ENCODE data around the gene TRMU. TPM values are rescaled to one million over a fixed set of nuclear protein-coding genes. Genes with fewer than 3 reads are reported as not detected.
A peak's percentile ranks its signal among the peaks of the same experiment; 100 is the strongest.

Gene TRMU, protein sequence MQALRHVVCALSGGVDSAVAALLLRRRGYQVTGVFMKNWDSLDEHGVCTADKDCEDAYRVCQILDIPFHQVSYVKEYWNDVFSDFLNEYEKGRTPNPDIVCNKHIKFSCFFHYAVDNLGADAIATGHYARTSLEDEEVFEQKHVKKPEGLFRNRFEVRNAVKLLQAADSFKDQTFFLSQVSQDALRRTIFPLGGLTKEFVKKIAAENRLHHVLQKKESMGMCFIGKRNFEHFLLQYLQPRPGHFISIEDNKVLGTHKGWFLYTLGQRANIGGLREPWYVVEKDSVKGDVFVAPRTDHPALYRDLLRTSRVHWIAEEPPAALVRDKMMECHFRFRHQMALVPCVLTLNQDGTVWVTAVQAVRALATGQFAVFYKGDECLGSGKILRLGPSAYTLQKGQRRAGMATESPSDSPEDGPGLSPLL
- total RNA-seq (2014; rRNA removed; shearing (Covaris generic)): 56.3 and 64.7 TPM in 2 replicates

DNA sequence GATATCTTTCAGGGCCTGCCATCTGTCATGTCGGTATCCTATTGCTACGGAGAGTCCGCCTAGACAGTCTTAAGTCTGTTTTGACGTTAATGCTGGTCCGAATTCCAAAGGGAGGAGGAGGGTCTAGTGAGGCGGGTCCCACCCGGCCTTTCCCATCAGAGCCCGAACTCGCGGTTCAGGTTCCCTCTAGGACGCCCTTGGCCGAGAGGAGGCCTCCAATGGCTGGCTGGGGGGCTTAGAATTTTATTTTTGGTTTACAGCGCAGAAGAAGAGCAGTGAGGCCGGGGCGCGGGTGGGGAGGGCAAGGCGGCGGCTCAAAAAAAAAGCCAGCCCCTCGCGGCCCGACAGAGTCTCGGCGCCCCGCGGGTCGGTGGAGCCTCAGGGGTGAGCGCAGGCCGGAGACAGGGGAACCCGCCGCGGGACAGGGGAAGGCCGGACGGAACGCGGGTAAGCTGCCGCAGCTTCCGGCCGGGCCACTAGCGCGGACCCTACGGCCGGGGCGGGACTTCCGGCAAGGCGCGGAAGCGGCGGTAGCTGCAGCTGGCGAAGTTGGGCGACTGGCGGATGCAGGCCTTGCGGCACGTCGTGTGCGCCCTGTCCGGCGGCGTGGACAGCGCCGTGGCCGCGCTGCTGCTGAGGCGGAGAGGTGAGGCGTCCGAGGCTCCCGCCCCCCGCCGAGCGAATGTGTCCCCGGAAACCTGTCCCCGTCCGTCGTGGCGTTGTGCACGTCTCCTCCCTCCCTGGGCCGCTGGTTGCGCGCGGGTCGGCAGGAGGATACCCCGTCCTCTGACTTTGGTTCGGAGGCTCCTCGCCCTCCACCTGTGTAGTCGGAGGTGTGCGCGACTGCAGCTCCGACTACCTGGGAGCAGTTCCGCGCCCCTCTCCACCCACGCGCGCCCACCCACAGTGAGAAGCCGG is at the start of gene TRMU:
Gene TRMU, plus strand, starts transcription at position 514 of the 918 bp plus-strand sequence. Its CDS starts 51 bp downstream, at position 565.
- DNase-seq (ENCODE audit: low spot score): peak; percentile 73

DNA sequence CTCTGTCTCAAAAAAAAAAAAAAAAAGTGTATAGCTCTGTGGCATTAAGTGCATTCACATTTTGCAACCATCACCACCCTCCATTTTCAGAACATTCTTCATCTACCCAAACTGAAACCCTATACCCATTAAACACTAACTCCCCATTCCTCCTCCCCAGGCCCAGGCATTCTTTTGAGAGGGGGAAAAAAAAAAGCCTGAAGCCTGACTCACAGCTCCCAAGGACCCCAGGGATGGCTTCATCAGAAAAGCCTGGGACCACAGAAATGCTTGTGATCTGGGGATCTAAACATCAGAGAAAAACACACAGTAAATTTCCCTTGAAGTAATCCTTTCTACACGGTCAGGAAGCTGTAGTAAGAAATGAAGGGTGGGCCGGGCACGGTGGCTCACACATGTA is 49.5 kb upstream of the TRMU start:
- DNase-seq (ENCODE audit: low spot score): no peak

DNA sequence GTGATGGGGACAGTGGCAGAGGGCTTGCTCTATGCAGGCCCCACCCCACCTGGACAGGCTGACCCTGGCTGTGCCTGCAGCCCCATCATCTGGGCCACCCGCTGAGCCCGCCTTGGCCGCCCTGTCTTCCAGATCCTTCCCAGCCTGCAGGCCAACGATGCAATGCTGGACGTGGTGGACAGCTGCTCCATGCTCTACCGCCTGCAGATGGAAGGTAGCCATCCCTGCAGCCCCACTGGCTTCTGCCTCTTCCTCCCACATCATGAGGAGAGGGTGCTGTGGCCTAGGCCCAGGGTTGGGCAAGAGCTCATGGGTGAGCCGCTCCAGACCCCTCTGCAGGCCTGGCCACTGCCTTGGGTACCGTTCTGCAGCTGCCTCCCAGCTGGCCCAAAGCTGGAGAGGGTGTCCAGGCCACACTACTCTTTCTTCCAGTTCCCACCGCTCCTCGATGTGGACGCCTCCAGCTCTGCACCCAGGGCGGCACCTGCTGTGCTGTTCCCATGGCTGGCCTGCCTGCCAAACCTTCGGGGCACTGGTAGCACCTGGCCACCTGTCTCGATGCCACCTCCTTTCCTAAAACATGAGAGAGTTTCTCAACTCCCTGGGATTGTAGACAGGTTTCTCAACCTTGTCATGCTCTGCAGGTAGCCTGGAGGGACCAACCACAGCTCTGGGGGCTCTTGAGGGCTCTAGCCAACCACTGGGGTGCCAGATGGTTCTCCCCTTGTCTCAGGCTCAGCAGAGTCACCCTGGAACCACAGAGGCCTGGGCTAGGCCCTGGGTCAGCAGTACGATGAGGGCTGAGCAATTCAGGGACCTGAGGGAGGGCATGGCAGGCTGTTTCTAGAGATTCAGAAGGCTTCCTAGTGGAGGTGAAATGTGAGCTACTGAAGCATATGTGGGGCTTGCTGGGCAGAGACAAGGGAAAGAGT is 48.3 kb upstream of the TRMU start:
- DNase-seq (ENCODE audit: low spot score): no peak

DNA sequence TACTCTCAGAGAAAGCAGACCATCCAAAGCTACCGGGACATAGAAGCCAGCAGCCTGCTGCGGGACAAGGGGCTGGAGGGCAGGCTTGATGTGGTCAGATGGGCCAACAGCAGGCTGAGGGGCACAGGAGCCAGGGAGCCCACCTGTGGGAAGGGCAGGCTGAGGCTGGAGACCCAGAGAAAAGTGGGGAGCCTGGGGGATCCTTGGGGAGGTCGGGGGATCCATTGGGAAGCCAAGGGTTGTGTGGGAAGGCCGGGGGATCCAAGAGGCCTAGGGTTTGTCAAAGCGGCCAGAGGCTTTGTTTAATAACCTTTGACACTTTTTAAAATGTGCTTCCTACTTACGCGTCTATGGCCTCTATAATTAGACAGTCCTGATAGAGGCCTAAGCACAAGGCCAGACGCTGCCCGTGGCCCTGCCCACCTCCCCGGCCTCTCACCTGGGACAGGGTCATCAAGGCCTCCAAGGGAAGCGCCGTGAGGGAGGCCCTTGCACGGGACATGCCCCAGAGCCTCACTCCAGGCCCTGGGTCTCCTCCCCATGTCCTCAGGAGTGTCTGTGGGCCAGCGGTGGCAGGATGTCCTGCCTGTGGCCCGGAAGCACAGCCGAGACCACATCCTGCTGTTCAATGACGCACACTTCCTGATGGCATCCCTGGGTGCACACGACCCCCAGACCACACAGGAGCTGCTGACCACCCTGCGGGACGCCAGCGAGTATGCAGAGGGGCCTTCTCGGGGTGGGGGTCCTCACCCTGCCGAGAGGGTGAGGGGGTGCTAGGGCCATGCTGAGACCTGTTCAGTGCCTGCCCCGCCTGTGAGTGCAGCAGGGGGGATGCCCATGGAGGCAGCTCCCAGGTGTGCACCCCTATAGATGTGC is 47.4 kb upstream of the TRMU start:
- DNase-seq (ENCODE audit: low spot score): no peak

DNA sequence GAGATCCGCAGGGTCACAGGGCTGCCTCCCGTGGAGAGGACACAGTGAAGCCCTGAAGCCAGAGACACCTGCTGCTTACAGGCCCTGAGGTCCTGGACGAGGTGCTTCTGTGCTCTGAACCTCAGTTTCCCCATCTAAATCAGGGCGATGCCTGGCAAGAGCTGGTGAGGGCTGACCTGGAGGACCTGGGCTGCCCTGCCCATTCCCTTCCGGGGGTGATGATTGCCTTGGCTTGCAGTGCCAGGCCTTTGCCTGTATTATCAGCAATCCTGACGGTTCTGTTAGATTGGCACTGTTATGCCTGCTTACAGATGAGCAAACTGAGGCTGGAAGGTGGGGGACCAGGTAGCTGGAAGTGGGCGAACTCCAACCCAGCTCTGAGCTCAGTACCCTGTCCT is 46.7 kb upstream of the TRMU start:
- DNase-seq (ENCODE audit: low spot score): no peak

DNA sequence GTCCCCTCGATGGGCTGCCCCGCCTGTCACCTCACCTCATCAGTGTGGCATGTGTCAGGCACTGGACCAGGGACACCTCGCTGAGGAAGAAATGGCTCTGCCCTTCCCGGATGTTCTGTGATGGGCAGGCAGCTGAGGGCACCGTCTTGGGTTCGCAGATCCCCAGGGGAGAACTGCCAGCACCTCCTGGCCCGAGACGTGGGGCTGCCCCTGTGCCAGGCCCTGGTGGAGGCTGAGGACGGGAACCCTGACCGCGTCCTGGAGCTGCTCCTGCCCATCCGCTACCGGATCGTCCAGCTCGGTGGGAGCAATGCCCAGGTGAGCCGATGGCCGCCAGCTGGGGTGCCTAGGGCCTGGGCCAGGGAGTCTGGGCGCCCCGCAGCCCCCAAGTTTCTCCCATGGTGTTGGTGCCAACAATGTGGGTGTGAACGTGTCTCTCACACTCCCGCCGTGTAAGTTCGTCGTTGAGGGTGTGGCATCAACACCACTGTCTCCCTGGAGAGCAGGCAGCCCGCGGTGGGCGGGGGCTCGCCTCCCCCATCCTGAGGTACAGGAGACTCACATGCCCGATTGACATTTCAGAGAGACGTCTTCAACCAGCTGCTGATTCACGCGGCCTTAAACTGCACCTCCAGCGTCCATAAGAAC is 46.1 kb upstream of the TRMU start:
- no peak for DNase-seq (ENCODE audit: low spot score)

DNA sequence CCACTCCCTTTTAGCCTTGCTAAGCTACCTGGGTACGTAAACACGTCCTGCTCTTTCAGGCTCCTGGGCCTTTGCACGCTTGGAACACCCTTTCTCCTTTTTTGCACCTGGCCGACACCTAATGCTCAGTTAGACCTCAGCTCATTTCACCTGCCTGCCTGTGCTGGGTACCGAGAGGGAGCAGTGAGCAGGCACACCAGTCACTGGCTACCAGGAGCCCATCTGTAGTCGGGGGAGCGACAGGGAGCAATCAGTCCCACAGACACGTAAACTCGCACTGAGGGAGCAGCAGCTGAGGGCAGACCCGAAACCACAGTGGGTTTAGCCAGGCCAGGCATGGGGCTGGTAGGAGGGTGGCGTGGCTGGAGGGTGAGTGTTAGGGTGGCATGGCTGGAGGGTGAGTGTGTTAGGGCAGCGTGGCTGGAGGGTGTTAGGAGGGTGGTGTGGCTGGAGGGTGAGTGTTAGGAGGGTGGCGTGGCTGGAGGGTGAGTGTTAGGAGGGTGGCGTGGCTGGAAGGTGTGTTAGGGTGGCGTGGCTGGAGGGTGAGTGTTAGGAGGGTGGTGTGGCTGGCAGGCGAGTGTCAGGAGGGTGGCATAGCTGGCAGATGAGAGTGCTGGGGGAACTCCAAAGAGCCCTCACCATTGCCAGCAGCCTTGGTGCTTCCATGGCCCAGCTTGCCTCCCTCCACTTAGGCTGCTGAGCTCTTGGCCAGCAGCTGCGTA is 45.2 kb upstream of the TRMU start:
- no peak for DNase-seq (ENCODE audit: low spot score)

DNA sequence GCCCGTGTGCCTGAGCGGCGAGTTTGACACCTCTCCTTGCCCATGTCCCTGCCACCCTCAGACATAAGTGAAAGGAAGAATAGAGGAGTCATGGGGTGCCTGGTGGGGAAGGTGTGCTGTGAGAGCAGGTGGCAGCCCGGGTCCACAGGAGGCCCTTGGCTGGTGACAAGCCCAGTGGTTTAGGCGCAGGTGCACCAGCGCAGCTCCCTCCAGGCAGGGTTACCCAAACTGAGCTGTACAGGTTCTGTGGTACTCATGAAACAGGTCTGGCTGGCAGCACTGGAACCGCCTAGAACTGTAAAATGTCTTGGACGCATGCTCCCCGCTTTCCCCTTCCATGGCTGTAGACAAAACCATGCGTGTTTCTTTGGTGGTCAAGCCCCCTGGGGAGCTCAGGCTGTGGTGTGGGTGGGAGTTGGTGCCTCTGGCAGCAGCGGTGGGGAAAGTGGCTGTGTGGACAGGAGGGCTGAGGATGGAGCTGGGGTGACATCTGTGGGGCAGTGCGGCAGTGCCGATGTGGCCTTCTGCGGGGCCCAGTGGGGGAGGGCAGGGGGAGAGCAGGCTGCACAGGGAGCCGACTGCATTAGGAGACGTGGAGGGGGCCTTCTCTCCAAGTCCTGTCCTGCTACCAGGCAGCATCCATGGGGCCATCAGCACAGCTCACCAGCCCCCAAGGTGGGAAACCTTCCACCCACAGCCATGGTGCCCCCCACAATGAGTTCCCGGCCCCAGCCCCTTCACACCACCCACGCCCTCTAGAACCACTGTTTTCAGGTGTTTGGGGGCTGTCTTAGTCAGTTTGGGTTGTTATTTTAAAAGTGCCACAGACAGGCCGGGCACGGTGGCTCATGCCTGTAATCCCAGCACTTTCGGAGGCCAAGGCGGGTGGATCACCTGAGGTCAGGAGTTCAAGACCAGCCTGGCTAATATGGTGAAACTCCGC is 44.4 kb upstream of the TRMU start:
- DNase-seq (ENCODE audit: low spot score): no peak

DNA sequence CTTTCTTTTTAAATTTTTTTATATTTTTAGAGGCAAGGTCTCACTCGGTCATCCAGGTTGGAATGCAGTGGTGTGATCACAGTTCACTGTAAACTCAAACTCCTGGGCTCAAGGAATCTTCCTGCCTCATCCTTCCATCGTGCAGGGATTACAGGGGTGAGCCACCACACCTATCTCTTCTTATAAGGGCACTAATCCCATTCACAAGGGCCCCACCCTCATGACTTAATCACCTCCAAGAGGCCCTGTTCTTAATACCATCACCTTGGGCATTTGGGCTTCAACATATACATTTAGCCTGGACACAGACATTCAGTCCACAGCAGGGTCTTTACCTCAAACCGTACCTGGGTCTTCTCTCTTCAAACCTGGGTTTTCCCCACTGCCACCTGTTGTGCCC is 43.3 kb upstream of the TRMU start:
- no peak for DNase-seq (ENCODE audit: low spot score)

DNA sequence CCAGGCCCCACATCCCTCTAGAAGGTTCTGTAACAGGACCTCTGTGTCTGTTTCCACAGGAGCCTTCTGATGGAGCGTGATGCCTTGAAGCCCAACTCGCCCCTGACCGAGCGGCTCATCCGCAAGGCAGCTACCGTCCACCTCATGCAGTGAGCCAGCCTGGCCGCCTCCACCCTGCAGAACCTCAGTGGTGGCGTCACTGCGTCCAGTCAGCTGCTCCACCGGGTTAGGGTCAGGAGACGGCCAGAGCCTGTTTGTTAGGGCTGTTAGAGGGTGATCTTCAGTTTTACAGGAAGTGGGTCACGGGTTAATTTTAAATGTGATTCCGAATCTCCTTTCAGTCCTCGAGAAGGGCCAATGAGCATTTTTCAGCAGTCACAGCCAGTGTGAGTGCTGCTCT is 42.8 kb upstream of the TRMU start:
- DNase-seq (ENCODE audit: low spot score): no peak

DNA sequence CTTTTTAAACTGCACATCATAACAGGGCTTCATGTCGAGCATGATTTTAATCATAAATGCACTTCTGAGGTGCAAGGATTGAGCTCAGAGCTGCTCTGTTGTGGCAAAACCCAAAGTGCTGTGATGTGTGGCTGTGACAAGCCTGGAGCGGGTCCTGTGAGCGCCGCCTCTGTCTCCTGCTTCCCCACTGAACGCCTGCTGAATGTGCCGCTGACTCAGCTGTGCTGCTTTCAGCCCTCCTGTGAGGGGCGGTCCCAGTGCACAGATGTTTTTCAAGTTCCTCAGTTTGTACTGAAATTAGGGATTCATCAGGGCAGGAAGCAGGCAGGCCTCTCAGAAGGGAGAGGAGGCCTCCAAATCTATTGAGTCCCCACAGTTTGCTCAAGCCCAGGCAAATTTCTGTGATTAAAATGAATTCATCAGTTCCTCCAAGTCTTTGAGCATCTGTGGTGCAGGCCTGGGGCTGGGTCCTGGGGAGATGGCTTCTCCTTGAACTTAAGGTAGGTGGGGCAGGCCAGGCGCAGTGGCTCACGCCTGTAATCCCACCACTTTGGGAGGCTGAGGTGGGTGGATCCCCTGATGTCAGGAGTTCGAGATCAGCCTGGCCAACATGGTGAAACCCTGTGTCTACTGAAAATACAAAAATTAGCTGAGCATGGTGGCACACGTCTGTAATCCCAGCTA is 41.8 kb upstream of the TRMU start:
- no peak for DNase-seq (ENCODE audit: low spot score)

DNA sequence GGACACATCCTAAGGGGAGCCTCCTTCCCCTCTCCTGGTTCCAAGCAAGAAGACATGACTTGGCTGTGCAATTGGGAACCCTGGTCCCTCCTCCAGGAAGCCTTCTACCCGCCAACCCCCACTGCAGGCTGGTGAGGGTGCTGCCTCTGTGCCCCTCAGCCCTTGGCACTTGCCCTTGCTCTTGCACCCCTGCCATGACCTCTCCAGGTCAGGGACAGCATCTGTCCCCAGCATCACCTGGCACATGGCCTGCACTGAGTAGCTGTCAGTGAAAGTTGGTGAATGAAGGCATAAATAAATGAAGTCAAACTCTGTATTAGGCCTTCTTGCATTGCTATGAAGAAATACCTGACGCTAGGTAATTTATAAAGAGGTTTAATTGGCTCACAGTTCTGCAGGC is 40.7 kb upstream of the TRMU start:
- no peak for DNase-seq (ENCODE audit: low spot score)

DNA sequence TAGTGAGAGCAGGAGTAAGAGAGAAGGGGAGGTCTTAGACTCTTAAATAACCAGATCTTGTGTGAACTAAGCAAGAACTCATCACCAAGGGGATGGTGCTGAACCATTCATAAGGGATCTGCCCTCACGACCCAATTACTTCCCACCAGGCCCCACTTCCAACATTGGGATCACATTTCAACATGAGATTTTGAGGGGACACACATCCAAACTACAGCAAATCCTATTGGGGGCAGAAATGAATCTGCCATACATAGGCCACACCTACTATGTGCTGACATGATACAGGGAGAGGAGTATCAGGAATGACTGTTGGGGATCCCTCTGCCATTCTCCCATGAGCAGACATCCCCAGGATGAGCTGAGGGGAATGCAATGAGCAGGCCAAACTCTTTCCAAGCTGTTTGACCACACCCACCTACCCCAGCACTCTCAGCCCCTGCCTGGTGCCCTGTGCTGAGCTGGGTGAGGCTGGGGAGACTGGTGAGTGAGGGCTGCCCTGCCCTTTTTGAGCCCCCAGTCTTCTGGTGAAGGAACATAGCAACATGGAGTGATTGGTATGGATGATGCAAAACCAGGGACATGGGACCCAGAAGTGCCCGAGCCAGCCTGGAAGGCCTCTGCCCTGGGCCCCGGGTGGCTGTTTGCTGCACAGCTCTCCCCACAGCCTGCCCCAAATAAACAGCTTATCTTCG is 40.1 kb upstream of the TRMU start:
- DNase-seq (ENCODE audit: low spot score): no peak

DNA sequence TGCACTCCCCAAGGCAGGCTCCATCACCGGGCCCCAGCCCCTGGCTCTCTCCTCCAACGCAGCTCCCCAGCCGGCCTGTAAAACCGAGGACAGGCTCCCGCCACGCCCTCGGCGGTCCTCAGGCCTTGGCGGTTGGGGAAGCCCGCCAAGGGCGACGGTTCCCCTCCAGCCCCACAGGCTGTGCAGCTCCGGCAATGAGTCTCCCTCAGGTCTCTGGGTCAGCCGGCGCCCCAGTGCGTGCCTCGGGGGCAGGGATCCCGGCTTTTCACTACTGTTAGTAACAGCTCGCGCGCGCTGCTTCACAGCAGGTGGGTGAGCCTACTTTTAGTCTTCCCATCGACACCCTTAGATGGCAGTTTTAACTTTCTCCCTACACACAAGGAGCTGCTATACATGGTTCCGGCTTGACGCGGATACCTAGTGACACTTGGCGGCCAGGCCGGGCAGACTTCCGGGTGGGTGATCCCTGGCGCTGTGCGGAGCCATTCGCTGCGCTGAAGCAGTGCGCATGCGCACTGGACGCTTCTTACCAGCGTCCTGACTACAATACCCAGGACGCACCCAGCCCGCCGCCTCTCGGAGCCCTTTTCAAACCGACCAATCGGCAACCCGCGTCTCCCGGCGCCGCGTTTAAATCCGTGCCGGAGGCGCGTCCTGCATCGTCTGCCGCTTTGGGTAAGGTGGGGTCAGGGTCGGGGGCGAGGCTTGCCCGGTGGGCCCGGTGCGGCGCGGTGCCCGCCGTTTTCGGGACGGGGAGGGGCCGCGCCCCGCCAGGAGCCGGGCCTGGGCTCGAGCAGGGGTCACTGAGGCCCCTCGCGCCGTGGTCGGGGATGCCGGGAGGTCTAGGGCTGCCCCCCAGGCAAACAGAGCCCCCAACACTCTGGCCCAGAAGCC is 39.0 kb upstream of the TRMU start, which contains the start of gene GTSE1:
Gene GTSE1, plus strand, starts transcription at position 614 of the 894 bp plus-strand sequence. CDS start 531 bp downstream, outside the sequence.
- DNase-seq (ENCODE audit: low spot score): peak; percentile 96

DNA sequence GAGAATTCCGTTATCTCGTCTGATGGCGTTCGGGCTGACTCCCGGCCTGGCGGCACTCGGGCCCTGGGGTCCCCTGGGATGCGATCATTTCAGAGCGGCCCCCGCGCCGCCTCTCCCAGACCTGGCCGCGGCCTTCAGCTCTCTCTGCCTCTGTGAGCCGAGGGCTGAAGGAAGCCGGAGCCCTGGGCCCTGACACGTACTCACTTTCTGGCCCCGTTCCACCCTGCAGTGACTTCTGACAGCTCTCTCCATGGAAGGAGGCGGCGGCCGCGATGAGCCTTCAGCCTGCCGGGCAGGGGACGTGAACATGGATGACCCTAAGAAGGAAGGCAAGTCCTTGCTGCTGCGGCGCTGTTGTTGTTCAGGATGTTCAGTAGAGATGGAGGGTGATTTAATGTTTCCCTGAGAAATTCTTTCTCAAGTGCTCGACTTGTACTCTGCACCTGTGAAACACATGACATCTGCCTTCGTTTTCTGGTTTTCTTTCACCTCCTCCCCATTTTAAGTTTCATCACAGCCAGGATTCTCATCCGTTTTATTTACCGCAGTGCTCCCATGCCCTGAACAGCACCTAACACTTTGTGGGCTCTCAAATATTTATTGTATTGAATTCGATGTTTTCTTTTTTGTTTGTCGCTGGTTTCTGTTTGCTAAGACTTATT is 38.2 kb upstream of the TRMU start:
- DNase-seq (ENCODE audit: low spot score): peak; percentile 28

All from HT-29 (cell line).